Breast epithelium (tissue), 4 donors: ENCODE results near the gene CAMK4. TPM values are rescaled to one million over a fixed set of nuclear protein-coding genes. Genes with fewer than 3 reads are reported as not detected.
"Not testable (repeated sequence)": the region's sequence is repeated elsewhere in the genome, so short reads cannot be mapped to it uniquely, and the experiment has no call there.

Source experiments
- DNase-seq, 2 donors: peaks; one replicate each; pipeline ENCODE4 v3.0.0-alpha.2; 2019; ENCODE audit warnings: low spot score in 2 of 2
- H3K27ac ChIP-seq, 2 donors: fragments of 200-600 bp; sonication (generic) in 1 of 2; one replicate each; pipeline ENCODE4 v1.5.1; 2016 to 2019; ENCODE audit warnings: mild to moderate bottlenecking in 1 of 2
- H3K27me3 ChIP-seq, 2 donors: fragments of 200-600 bp; sonication (generic) in 1 of 2; one replicate each; pipeline versions ENCODE4 v1.5.1 to v1.6.0; 2017 to 2019; ENCODE audit warnings: control low read depth in 1 of 2, mild to moderate bottlenecking in 1 of 2
- H3K36me3 ChIP-seq: fragments of 200-600 bp; one replicate; pipeline ENCODE4 v1.5.1; 2019
- H3K4me1 ChIP-seq, 2 donors: fragments of 200-600 bp; sonication (generic); one replicate each; pipeline ENCODE4 v1.5.1; 2016 to 2019; ENCODE audit warnings: control low read depth in 1 of 2
- H3K4me3 ChIP-seq, 3 donors: fragments of 200-600 bp; sonication (generic); 1 replicate in 2 of 3; 2 replicates in 1 of 3; pipeline ENCODE4 v1.5.1; 2016 to 2019; ENCODE audit warnings: mild to moderate bottlenecking in 3 of 3, moderate library complexity in 2 of 3
- H3K9me3 ChIP-seq, 2 donors: fragments of 200-600 bp; sonication (generic) in 1 of 2; one replicate each; pipeline ENCODE4 v1.5.1; 2016 to 2019; ENCODE audit warnings: control low read depth in 1 of 2
- CTCF ChIP-seq, 3 donors: fragments of 450-650 bp; IDR thresholded peaks; one replicate each; pipeline ENCODE4 v1.5.1; 2016 to 2017; ENCODE audit warnings: antibody characterized with exemption in 3 of 3, mild to moderate bottlenecking in 3 of 3, moderate library complexity in 3 of 3
- POLR2A ChIP-seq: fragments of 450-650 bp; IDR thresholded peaks from one replicate; pipeline ENCODE4 v1.6.1; 2016; ENCODE audit warnings: antibody characterized with exemption, mild to moderate bottlenecking, moderate library complexity
- POLR2AphosphoS5 ChIP-seq, 3 donors: sonication (generic); formaldehyde crosslinking; IDR thresholded peaks; one replicate each; pipeline ENCODE4 v1.6.1; 2017; ENCODE audit warnings: antibody characterized with exemption in 3 of 3
- intact Hi-C: fragments of 100-400 bp; cut with DNase I; formaldehyde crosslinking; loops from one replicate; pipeline ENCODE4 v1.15.1; 2023; ENCODE audit warnings: low total_unique reads
- total RNA-seq, 3 donors: library from RNA; depleted of rRNA; stranded (reverse); fragments of >200 nt; gene quantifications; one replicate each; pipeline ENCODE4 v1.1.0, GENCODE V29; 2016

CAMK4 gene
- total RNA-seq, 3 donors from 2014 or later = 0.98 to 1.5 (median 1.4) TPM

- intact Hi-C loops = no loop called here
Measured at GRCh38 chr5:111295649-111296048, 71.5 kb downstream of the CAMK4 start.

GRCh38 chr5:111296570-111296969 lies 72.4 kb downstream of the CAMK4 start:
- Histone ChIP-seq H3K4me1 (no peaks in the 10 kb centered on the region), H3K27ac (no peak overlapping the region), H3K27me3 (no peaks in the 10 kb centered on the region), H3K4me3 (no peak overlapping the region), H3K36me3 (no peaks in the 10 kb centered on the region), H3K9me3 (no peaks in the 10 kb centered on the region)
- intact Hi-C loops = no loop called here
- DNase-seq = no peak
- TF ChIP-seq POLR2A = no peak
- no peak for TF ChIP-seq CTCF (IDR thresholded peaks at IDR 0.05)
- no peak for TF ChIP-seq POLR2AphosphoS5 (IDR thresholded peaks at IDR 0.05)

More at GRCh38 chr5:111295649-111296048, 71.5 kb downstream of the CAMK4 start:
- Histone ChIP-seq H3K9me3 (no peaks in the 10 kb centered on the region), H3K4me1 (no peaks in the 10 kb centered on the region), H3K36me3 (no peaks in the 10 kb centered on the region), H3K27me3 (no peaks in the 10 kb centered on the region), H3K27ac (no peak overlapping the region), H3K4me3 (no peak overlapping the region)
- TF ChIP-seq POLR2A (no peak), CTCF (IDR thresholded peaks at IDR 0.05) (no peak), POLR2AphosphoS5 (IDR thresholded peaks at IDR 0.05) (no peak)
- no peak for DNase-seq

- H3K36me3 ChIP-seq = no peaks in the 10 kb centered on the region
- no peak for DNase-seq
- H3K9me3 ChIP-seq = no peaks in the 10 kb centered on the region
- H3K4me1 ChIP-seq = no peaks in the 10 kb centered on the region
- no peaks in the 10 kb centered on the region for H3K27me3 ChIP-seq
- H3K4me3 ChIP-seq = no peak overlapping the region
- no peak for TF ChIP-seq CTCF (IDR thresholded peaks at IDR 0.05)
- no peak for TF ChIP-seq POLR2AphosphoS5 (IDR thresholded peaks at IDR 0.05)
- no peak for TF ChIP-seq POLR2A
- intact Hi-C loops = no loop called here
- H3K27ac ChIP-seq = no peak overlapping the region
Measured at GRCh38 chr5:111299067-111299481, 74.9 kb downstream of the CAMK4 start.

- no peak for TF ChIP-seq CTCF (IDR thresholded peaks at IDR 0.05)
- DNase-seq = no peak
- Histone ChIP-seq H3K27ac (no peak overlapping the region), H3K36me3 (no peaks in the 10 kb centered on the region), H3K4me3 (no peak overlapping the region), H3K9me3 (no peaks in the 10 kb centered on the region), H3K4me1 (no peaks in the 10 kb centered on the region), H3K27me3 (no peaks in the 10 kb centered on the region)
- intact Hi-C loops = no loop called here
Measured at GRCh38 chr5:111299831-111300432, 75.7 kb downstream of the CAMK4 start.

- intact Hi-C loops = no loop called here
- no peak overlapping the region for H3K4me3 ChIP-seq
Measured at GRCh38 chr5:111301264-111301663, 77.1 kb downstream of the CAMK4 start.

DNA sequence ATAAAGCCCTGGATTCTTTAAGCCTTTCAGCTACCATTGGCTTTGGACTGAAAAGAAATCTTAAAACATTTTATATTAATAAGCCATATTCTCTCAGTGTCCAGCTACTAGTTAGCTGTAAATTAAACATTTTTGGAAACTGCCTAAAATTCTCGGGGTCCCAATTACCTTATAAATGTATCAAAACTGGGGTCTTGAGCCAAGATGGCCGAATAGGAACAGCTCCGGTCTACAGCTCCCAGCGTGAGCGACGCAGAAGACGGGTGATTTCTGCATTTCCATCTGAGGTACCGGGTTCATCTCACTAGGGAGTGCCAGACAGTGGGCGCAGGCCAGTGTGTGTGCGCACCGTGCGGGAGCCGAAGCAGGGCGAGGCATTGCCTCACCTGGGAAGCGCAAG lies 77.9 kb downstream of the CAMK4 start:
- H3K4me1 ChIP-seq, H3K4me3 ChIP-seq, intact Hi-C loops, H3K36me3 ChIP-seq, H3K27ac ChIP-seq, H3K27me3 ChIP-seq, DNase-seq, H3K9me3 ChIP-seq: not testable (repeated sequence)

More at GRCh38 chr5:111301264-111301663, 77.1 kb downstream of the CAMK4 start:
- TF ChIP-seq POLR2AphosphoS5 (IDR thresholded peaks at IDR 0.05) (no peak), CTCF (IDR thresholded peaks at IDR 0.05) (no peak), POLR2A (no peak)
- Histone ChIP-seq H3K27ac (no peak overlapping the region), H3K27me3 (no peaks in the 10 kb centered on the region), H3K9me3 (no peaks in the 10 kb centered on the region), H3K36me3 (no peaks in the 10 kb centered on the region), H3K4me1 (no peaks in the 10 kb centered on the region)
- no peak for DNase-seq
